OCI-LY7 (cell line): ENCODE measurements around the gene TM2D3. TPM values are rescaled to one million over a fixed set of nuclear protein-coding genes. Genes with fewer than 3 reads are reported as not detected.
A peak's percentile ranks its signal among the peaks of the same experiment; 100 is the strongest.

ENCODE experiments used
- BruUV-seq: library from RNA; stranded (reverse); fragments of 400-500 nt; replicated peaks from 2 replicates; lab custom pipeline; 2021; lab: Mats Ljungman, UMichigan
- CTCF ChIA-PET: fragments of 300-600 bp; sonication (Branson Sonifier 250); formaldehyde crosslinking; loops from one replicate; lab custom pipeline; 2022; ENCODE audit warnings: antibody characterized with exemption; ENCODE audit not compliant: unreplicated experiment; lab: Charles Lee
- POLR2A ChIA-PET: fragments of 300-600 bp; sonication (Branson Sonifier 250); formaldehyde crosslinking; loops from one replicate; lab custom pipeline; 2022; ENCODE audit warnings: antibody characterized with exemption; lab: Charles Lee
- DNase-seq: peaks from one replicate; pipeline ENCODE4 v3.0.0-alpha.2; 2015; ENCODE audit warnings: low spot score
- H2AFZ ChIP-seq: fragments of 200-600 bp; sonication (generic), shearing (Covaris generic); 2 replicates; pipeline ENCODE4 v1.6.1; 2014; ENCODE audit warnings: mild to moderate bottlenecking, antibody characterized with exemption, low read length, moderate library complexity
- H3K27ac ChIP-seq: fragments of 200-600 bp; sonication (generic); 2 replicates; pipeline ENCODE4 v1.5.1; 2014; ENCODE audit warnings: mixed run types, low read depth, mild to moderate bottlenecking, moderate library complexity, low read length, inconsistent platforms; ENCODE audit not compliant: poor library complexity, severe bottlenecking
- H3K36me3 ChIP-seq: fragments of 200-600 bp; sonication (generic); 2 replicates; pipeline ENCODE4 v1.6.1; 2014; ENCODE audit warnings: mild to moderate bottlenecking, antibody characterized with exemption, low read length, moderate library complexity, mixed read lengths; ENCODE audit not compliant: insufficient read depth
- H3K4me1 ChIP-seq: fragments of 200-600 bp; sonication (generic); 2 replicates; pipeline ENCODE4 v1.5.1; 2014; ENCODE audit warnings: mild to moderate bottlenecking, low read length; ENCODE audit not compliant: insufficient read depth, poor library complexity, severe bottlenecking
- H3K4me2 ChIP-seq: fragments of 200-600 bp; sonication (generic); 2 replicates; pipeline ENCODE4 v1.6.1; 2014; ENCODE audit warnings: mild to moderate bottlenecking, low read length
- H3K4me3 ChIP-seq: fragments of 200-600 bp; sonication (generic); 2 replicates; pipeline ENCODE4 v1.5.1; 2014; ENCODE audit warnings: mild to moderate bottlenecking, low read depth, low read length; ENCODE audit not compliant: poor library complexity, severe bottlenecking
- H3K79me2 ChIP-seq: fragments of 200-600 bp; sonication (generic); 2 replicates; pipeline ENCODE4 v1.6.1; 2016; ENCODE audit warnings: low read depth, mild to moderate bottlenecking, low read length, moderate library complexity, mixed read lengths; ENCODE audit not compliant: insufficient read depth
- H3K9me2 ChIP-seq: fragments of 200-600 bp; sonication (generic); 2 replicates; pipeline ENCODE4 v1.6.1; 2016; ENCODE audit warnings: mild to moderate bottlenecking, low read length, mixed read lengths; ENCODE audit not compliant: insufficient read depth
- H3K9me3 ChIP-seq: fragments of 200-600 bp; sonication (generic); 2 replicates; pipeline ENCODE4 v1.6.1; 2014; ENCODE audit warnings: mild to moderate bottlenecking, mixed run types, low read length, mixed read lengths
- H4K20me1 ChIP-seq: fragments of 200-600 bp; sonication (generic); 2 replicates; pipeline ENCODE4 v1.6.1; 2014; ENCODE audit warnings: mild to moderate bottlenecking, antibody characterized with exemption, low read length, moderate library complexity, mixed read lengths; ENCODE audit not compliant: insufficient read depth
- CTCF ChIP-seq: fragments of 200-600 bp; sonication (generic); conservative IDR thresholded peaks from 2 replicates; pipeline ENCODE4 v1.5.1; 2014; ENCODE audit warnings: mild to moderate bottlenecking, antibody characterized with exemption, low read length, moderate library complexity, mixed read lengths
- EZH2phosphoT487 ChIP-seq: fragments of 200-600 bp; sonication (generic); IDR thresholded peaks from 2 replicates; pipeline ENCODE4 v1.6.1; 2018; ENCODE audit warnings: low read depth, borderline replicate concordance, mild to moderate bottlenecking, mixed run types, antibody characterized with exemption, low read length, moderate library complexity, mixed read lengths
- intact Hi-C: fragments of 100-400 bp; cut with micrococcal nuclease; formaldehyde crosslinking; loops from one replicate; pipeline ENCODE4 v1.10.0; 2022; ENCODE audit not compliant: unreplicated experiment
- total RNA-seq, 2 experiments: library from RNA; depleted of rRNA in 1 of 2; stranded (reverse); fragments of >200 nt in 1 of 2; shearing (Covaris generic) in 1 of 2; gene quantifications; 2 replicates each; pipeline ENCODE4 v1.2.3, GENCODE V29; 2014 to 2022

TM2D3 gene
- total RNA-seq, 2 experiments from 2014 or later = 33.6 to 39.0 TPM

- peaks cover 8% of the 10 kb centered on the region; the same call in 1 of the 2 replicates for H3K79me2 ChIP-seq
- intact Hi-C loops = no loop called here
- no peak for TF ChIP-seq CTCF
- H3K4me2 ChIP-seq = peak overlapping the region; percentile 55
- H3K4me1 ChIP-seq = peaks cover 19% of the 10 kb centered on the region
- H3K27ac ChIP-seq = peak overlapping the region; percentile 46
- peaks cover 76% of the 10 kb centered on the region for H3K36me3 ChIP-seq
- ChIA-PET CTCF (interaction anchor here (2.7 kb wide), 1 partner anchor 13 kb away, joined by 10 read pairs; no protein-coding TSS in a partner anchor), POLR2A (no interaction called here)
- no peak overlapping the region for H3K4me3 ChIP-seq
- H2AFZ ChIP-seq = no peak overlapping the region
- BruUV-seq = no TSS peak
- DNase-seq = no peak
- no peaks in the 10 kb centered on the region for H3K9me2 ChIP-seq
- H4K20me1 ChIP-seq = peaks cover 5% of the 10 kb centered on the region; the same call in 1 of the 2 replicates
- no peaks in the 10 kb centered on the region for H3K9me3 ChIP-seq
Measured at GRCh38 chr15:101642361-101642760, 9.8 kb downstream of the TM2D3 start.

GRCh38 chr15:101641894-101642293 lies 10.3 kb downstream of the TM2D3 start:
- no peak overlapping the region for H2AFZ ChIP-seq
- POLR2A ChIA-PET = interaction anchor here (0.5 kb wide), 1 partner anchor 13 kb away, joined by 3 read pairs; no protein-coding TSS in a partner anchor
- H3K4me1 ChIP-seq = peaks cover 19% of the 10 kb centered on the region
- peak overlapping the region; percentile 55 for H3K4me2 ChIP-seq
- peaks cover 5% of the 10 kb centered on the region; the same call in 1 of the 2 replicates for H3K79me2 ChIP-seq
- no peak overlapping the region for H3K4me3 ChIP-seq
- H3K9me2 ChIP-seq = no peaks in the 10 kb centered on the region
- peak overlapping the region; percentile 46 for H3K27ac ChIP-seq
- CTCF ChIA-PET = interaction anchor here (2.7 kb wide), 1 partner anchor 13 kb away, joined by 10 read pairs; no protein-coding TSS in a partner anchor
- DNase-seq = peak; percentile 57
- H3K36me3 ChIP-seq = peaks cover 72% of the 10 kb centered on the region
- H4K20me1 ChIP-seq = peaks cover 5% of the 10 kb centered on the region; the same call in 1 of the 2 replicates
- TF ChIP-seq EZH2phosphoT487 (no peak), CTCF (no peak)
- H3K9me3 ChIP-seq = no peaks in the 10 kb centered on the region
- BruUV-seq = no TSS peak
- intact Hi-C loops = loop anchor here (1.0 kb wide), 1 partner anchor 342 kb away; no protein-coding TSS in a partner anchor
